Smooth muscle cell (in vitro differentiated cells): ENCODE measurements around the gene CPA2. TPM values are rescaled to one million over a fixed set of nuclear protein-coding genes. Genes with fewer than 3 reads are reported as not detected.

Experiments used
- DNase-seq: peaks from one replicate; lab custom pipeline; 2025; ENCODE audit not compliant: unreplicated experiment; lab: John Stamatoyannopoulos, UW
- H2AFZ ChIP-seq: fragments of 200-600 bp; sonication (generic); 2 replicates; pipeline ENCODE4 v1.6.0; 2016; ENCODE audit warnings: antibody characterized with exemption, low read depth, mild to moderate bottlenecking
- H3F3A ChIP-seq: fragments of 200-600 bp; sonication (generic); 2 replicates; pipeline ENCODE4 v1.6.0; 2017; ENCODE audit warnings: antibody characterized with exemption, low read depth
- H3K27ac ChIP-seq: fragments of 200-600 bp; sonication (generic); 2 replicates; pipeline ENCODE4 v1.5.1; 2016; ENCODE audit warnings: low read depth, mild to moderate bottlenecking
- H3K27me3 ChIP-seq: fragments of 200-600 bp; sonication (generic); 2 replicates; pipeline ENCODE4 v1.6.1; 2016; ENCODE audit warnings: low read depth, mild to moderate bottlenecking
- H3K36me3 ChIP-seq: fragments of 200-600 bp; sonication (generic); 2 replicates; pipeline ENCODE4 v1.5.1; 2016; ENCODE audit warnings: low read depth
- H3K4me1 ChIP-seq: fragments of 200-600 bp; sonication (generic); 2 replicates; pipeline ENCODE4 v1.5.1; 2016; ENCODE audit warnings: low read depth
- H3K4me2 ChIP-seq: fragments of 200-600 bp; sonication (generic); 2 replicates; pipeline ENCODE4 v1.6.0; 2016; ENCODE audit warnings: mild to moderate bottlenecking
- H3K4me3 ChIP-seq: fragments of 200-600 bp; sonication (generic); 2 replicates; pipeline ENCODE4 v1.5.1; 2016; ENCODE audit warnings: mild to moderate bottlenecking
- H3K79me2 ChIP-seq: fragments of 200-600 bp; sonication (generic); 2 replicates; pipeline ENCODE4 v1.6.0; 2016; ENCODE audit warnings: low read depth, mild to moderate bottlenecking
- H3K9ac ChIP-seq: fragments of 200-600 bp; sonication (generic); 2 replicates; pipeline ENCODE4 v1.6.0; 2016; ENCODE audit warnings: low read depth
- H3K9me3 ChIP-seq: fragments of 200-600 bp; sonication (generic); replicated peaks from 2 replicates; pipeline ENCODE4 v1.5.1; 2016; ENCODE audit warnings: low read depth
- H4K20me1 ChIP-seq: fragments of 200-600 bp; sonication (generic); 2 replicates; pipeline ENCODE4 v1.6.0; 2016; ENCODE audit warnings: low read depth
- CTCF ChIP-seq: fragments of 200-600 bp; sonication (generic); IDR thresholded peaks from 2 replicates; pipeline ENCODE4 v1.5.1; 2017; ENCODE audit warnings: borderline replicate concordance, mild to moderate bottlenecking, antibody characterized with exemption; ENCODE audit not compliant: insufficient read depth, poor library complexity, severe bottlenecking
- WGBS: methylation state at CpG from one replicate; pipeline ENCODE4 v1.1.7; 2016; ENCODE audit warnings: low lambda C conversion rate; 5-methylcytosine and 5-hydroxymethylcytosine counted together
- polyA plus RNA-seq: library from polyadenylated mRNA; unstranded; fragments of >200 nt; fragmentation: Nextera tagmentation; extraction: Ambion mirVana; gene quantifications from 2 replicates; pipeline ENCODE4 v1.2.1, GENCODE V29; 2016
- total RNA-seq: library from RNA; depleted of rRNA; stranded (reverse); fragments of >200 nt; gene quantifications from 2 replicates; pipeline ENCODE4 v1.2.3, GENCODE V29; 2014

The CPA2 gene
- total and polyA plus RNA-seq, 2 experiments from 2014 or later: 0.18 TPM; not detected in 1

GRCh38 chr7:130279286-130279685, 12.6 kb downstream of the CPA2 start:
- no peak for DNase-seq
- no peak for TF ChIP-seq CTCF
- H2AFZ ChIP-seq: no peak overlapping the region
- peaks cover 24% of the 10 kb centered on the region for H3F3A ChIP-seq
- H3K27ac ChIP-seq: no peak overlapping the region
- no peak overlapping the region for H3K4me2 ChIP-seq
- H3K79me2 ChIP-seq: no peaks in the 10 kb centered on the region
- H3K9ac ChIP-seq: no peak overlapping the region
- no peaks in the 10 kb centered on the region for H3K27me3 ChIP-seq
- no peak overlapping the region for H3K4me3 ChIP-seq
- no peaks in the 10 kb centered on the region for H3K9me3 ChIP-seq
- peaks cover 20% of the 10 kb centered on the region for H3K4me1 ChIP-seq
- 100% methylated on average over 2 of the region's 2 CpGs for WGBS
- H3K36me3 ChIP-seq: no peaks in the 10 kb centered on the region
- no peaks in the 10 kb centered on the region for H4K20me1 ChIP-seq

GRCh38 chr7:130279906-130280305, 13.2 kb downstream of the CPA2 start:
- Histone ChIP-seq H3K4me1 (peaks cover 14% of the 10 kb centered on the region), H3K36me3 (no peaks in the 10 kb centered on the region), H3K4me2 (no peak overlapping the region), H4K20me1 (no peaks in the 10 kb centered on the region), H3K27ac (no peak overlapping the region), H3K79me2 (no peaks in the 10 kb centered on the region), H3K27me3 (no peaks in the 10 kb centered on the region), H3K4me3 (no peak overlapping the region), H3K9ac (no peak overlapping the region), H3F3A (peaks cover 21% of the 10 kb centered on the region), H2AFZ (no peak overlapping the region), H3K9me3 (no peaks in the 10 kb centered on the region)
- 100% methylated on average over 1 of the region's 1 CpG for WGBS
- TF ChIP-seq CTCF: no peak
- no peak for DNase-seq

- Histone ChIP-seq H3K79me2 (no peaks in the 10 kb centered on the region), H2AFZ (no peak overlapping the region), H3K27me3 (no peaks in the 10 kb centered on the region), H3K9ac (no peak overlapping the region), H3F3A (peaks cover 15% of the 10 kb centered on the region), H4K20me1 (no peaks in the 10 kb centered on the region), H3K36me3 (no peaks in the 10 kb centered on the region), H3K4me3 (no peak overlapping the region), H3K9me3 (no peaks in the 10 kb centered on the region), H3K4me2 (no peak overlapping the region), H3K27ac (no peak overlapping the region), H3K4me1 (peaks cover under 1% of the 10 kb centered on the region)
- 88% methylated on average over 1 of the region's 1 CpG for WGBS
- DNase-seq: no peak
- no peak for TF ChIP-seq CTCF
Measured at GRCh38 chr7:130281260-130281659, 14.6 kb downstream of the CPA2 start.

DNA sequence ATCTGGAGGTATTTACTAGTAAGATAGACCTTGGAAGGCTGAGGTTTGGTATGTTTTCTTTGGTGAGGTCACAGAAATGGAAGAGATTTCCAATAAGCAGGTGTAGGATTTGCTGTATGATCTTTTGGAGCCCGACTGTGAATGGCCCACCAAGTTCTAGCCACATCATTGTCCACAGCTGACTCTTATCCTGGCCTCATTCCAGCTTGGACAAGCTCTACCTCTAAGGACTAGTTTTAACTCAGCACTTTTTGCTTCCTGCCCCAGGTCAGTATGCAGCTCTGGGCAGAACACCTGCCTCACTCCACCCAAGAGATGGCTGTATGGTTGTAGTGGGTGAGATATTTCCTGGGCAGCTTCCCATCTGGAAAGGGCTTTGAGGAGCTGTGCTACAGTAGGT, 20.2 kb downstream of the CPA2 start:
- TF ChIP-seq CTCF: no peak
- no peak for DNase-seq
- 94% methylated on average over 1 of the region's 1 CpG for WGBS
- H3F3A ChIP-seq: no peaks in the 10 kb centered on the region
- no peak overlapping the region for H3K4me3 ChIP-seq
- H3K27ac ChIP-seq: no peak overlapping the region
- no peaks in the 10 kb centered on the region for H4K20me1 ChIP-seq
- no peaks in the 10 kb centered on the region for H3K9me3 ChIP-seq
- no peak overlapping the region for H3K9ac ChIP-seq
- no peak overlapping the region for H2AFZ ChIP-seq
- H3K4me1 ChIP-seq: no peaks in the 10 kb centered on the region
- H3K27me3 ChIP-seq: no peaks in the 10 kb centered on the region
- H3K79me2 ChIP-seq: no peaks in the 10 kb centered on the region
- no peaks in the 10 kb centered on the region for H3K36me3 ChIP-seq
- H3K4me2 ChIP-seq: no peak overlapping the region
